GM12892 (cell line): ENCODE results near the gene PROM2.

Source experiments
- POLR2A ChIP-seq: IDR thresholded peaks from 2 replicates; pipeline ENCODE4 v1.6.1; 2011; ENCODE audit warnings: low read depth, low read length, control low read depth
- POLR2AphosphoS5 ChIP-seq: IDR thresholded peaks from 2 replicates; pipeline ENCODE4 v1.6.1; 2011; ENCODE audit warnings: low read depth, low read length, control low read depth

GRCh38 chr2:95240091-95240490 is 34.2 kb upstream of the PROM2 start:
- TF ChIP-seq POLR2A (no peak), POLR2AphosphoS5 (no peak)
